H1 (cell line): ENCODE data around the gene DAZAP2. TPM values are rescaled to one million over a fixed set of nuclear protein-coding genes. Genes with fewer than 3 reads are reported as not detected.
A peak's percentile ranks its signal among the peaks of the same experiment; 100 is the strongest.

Source experiments
- CTCF ChIA-PET: fragments of 300-600 bp; sonication (Branson Sonifier 250); formaldehyde crosslinking; loops from one replicate; lab custom pipeline; 2021; ENCODE audit not compliant: partially characterized antibody; lab: Charles Lee
- POLR2A ChIA-PET: fragments of 300-600 bp; sonication (Branson Sonifier 250); formaldehyde crosslinking; loops from one replicate; lab custom pipeline; 2021; ENCODE audit warnings: inconsistent platforms; ENCODE audit not compliant: partially characterized antibody; lab: Charles Lee
- DNase-seq, 2 experiments: peaks; one replicate each; pipeline versions ENCODE4 v3.0.0 to v3.0.0-alpha.2; 2010 to 2022; ENCODE audit warnings: low spot score in 2 of 2, low read depth in 1 of 2, mixed read lengths in 1 of 2
- FAIRE-seq: peaks from 2 replicates; lab custom pipeline; 2011; peaks lifted over from hg19 to GRCh38; lab: Jason Lieb, UNC
- H2AFZ ChIP-seq: 2 replicates; pipeline ENCODE4 v1.8.1; 2012; ENCODE audit warnings: low read length, inconsistent platforms
- H2AK5ac ChIP-seq: 2 replicates; pipeline ENCODE4 v1.6.1; 2013; ENCODE audit warnings: low read depth, low read length
- H2BK120ac ChIP-seq: replicated peaks from 2 replicates; pipeline ENCODE3; 2013; ENCODE audit warnings: low read depth, low read length, inconsistent platforms
- H2BK12ac ChIP-seq: 2 replicates; pipeline ENCODE4 v1.6.1; 2013; ENCODE audit warnings: low read depth, low read length
- H2BK15ac ChIP-seq: 2 replicates; pipeline ENCODE4 v1.6.1; 2013; ENCODE audit warnings: low read length
- H2BK20ac ChIP-seq: 2 replicates; pipeline ENCODE4 v1.6.1; 2013; ENCODE audit warnings: low read length
- H2BK5ac ChIP-seq: 2 replicates; pipeline ENCODE4 v1.6.1; 2013; ENCODE audit warnings: low read depth, low read length
- H3K14ac ChIP-seq: 2 replicates; pipeline ENCODE4 v1.6.1; 2013; ENCODE audit warnings: inconsistent platforms; ENCODE audit not compliant: insufficient read length
- H3K18ac ChIP-seq: 2 replicates; pipeline ENCODE4 v1.6.1; 2013; ENCODE audit warnings: low read length; ENCODE audit errors: extremely low read depth
- H3K23ac ChIP-seq: 2 replicates; pipeline ENCODE4 v1.6.1; 2013; ENCODE audit warnings: inconsistent platforms; ENCODE audit not compliant: insufficient read length
- H3K23me2 ChIP-seq: 2 replicates; pipeline ENCODE4 v1.6.1; 2013; ENCODE audit warnings: low read depth, low read length
- H3K27ac ChIP-seq: 2 replicates; pipeline ENCODE4 v1.6.1; 2011; ENCODE audit warnings: low read depth, low read length, inconsistent platforms
- H3K27me3 ChIP-seq, 4 experiments: replicated peaks in 1 of 4; 1 replicate in 1 of 4; 2 replicates in 3 of 4; pipeline versions ENCODE4 v1.6.1 to v1.8.1; 2011 to 2013; ENCODE audit warnings: low read length in 3 of 4, mild to moderate bottlenecking in 3 of 4, inconsistent platforms in 2 of 4, mixed read lengths in 2 of 4, moderate library complexity in 1 of 4; ENCODE audit not compliant: control insufficient read depth in 3 of 4, insufficient read depth in 3 of 4; ENCODE audit errors: extremely low read depth in 1 of 4
- H3K36me3 ChIP-seq, 4 experiments: 2 replicates each; pipeline versions ENCODE4 v1.6.1 to v1.8.1; 2011 to 2013; ENCODE audit warnings: mild to moderate bottlenecking in 4 of 4, low read length in 3 of 4, moderate library complexity in 2 of 4, control low read depth in 1 of 4, inconsistent platforms in 1 of 4; ENCODE audit not compliant: insufficient read depth in 4 of 4, control insufficient read depth in 2 of 4
- H3K4ac ChIP-seq: replicated peaks from 2 replicates; pipeline ENCODE3; 2013; ENCODE audit warnings: low read length, low read depth, mixed read lengths, inconsistent platforms; ENCODE audit not compliant: insufficient read length
- H3K4me1 ChIP-seq, 4 experiments: replicated peaks in 1 of 4; 1 replicate in 1 of 4; 2 replicates in 3 of 4; pipeline versions ENCODE4 v1.6.1 to v1.8.1; 2011 to 2013; ENCODE audit warnings: low read length in 3 of 4, inconsistent platforms in 2 of 4, mixed read lengths in 1 of 4; ENCODE audit not compliant: insufficient read depth in 4 of 4, control insufficient read depth in 3 of 4
- H3K4me2 ChIP-seq, 2 experiments: 2 replicates each; pipeline versions ENCODE4 v1.6.1 to v1.8.1; 2011 to 2013; ENCODE audit warnings: low read depth in 2 of 2, low read length in 2 of 2, control low read depth in 1 of 2, inconsistent platforms in 1 of 2, mild to moderate bottlenecking in 1 of 2; ENCODE audit not compliant: insufficient read depth in 1 of 2
- H3K4me3 ChIP-seq, 4 experiments: fragments of 200-600, 300-600 bp in 1 of 4; sonication (generic), shearing (Covaris generic), sonication (Bioruptor Twin) in 1 of 4; 2 replicates each; pipeline versions ENCODE4 v1.5.1 to v1.8.1; 2011 to 2016; ENCODE audit warnings: low read length in 4 of 4, low read depth in 3 of 4, control low read depth in 2 of 4, inconsistent platforms in 2 of 4, mild to moderate bottlenecking in 2 of 4, mixed read lengths in 1 of 4, moderate library complexity in 1 of 4; ENCODE audit not compliant: insufficient read depth in 2 of 4; ENCODE audit errors: extremely low read depth in 1 of 4
- H3K56ac ChIP-seq: replicated peaks from 2 replicates; pipeline ENCODE3; 2013; ENCODE audit warnings: low read depth, mild to moderate bottlenecking, mixed read lengths, low read length, inconsistent platforms; ENCODE audit not compliant: insufficient read length
- H3K79me1 ChIP-seq: 2 replicates; pipeline ENCODE4 v1.6.1; 2013; ENCODE audit warnings: low read depth, low read length, control low read depth
- H3K79me2 ChIP-seq, 2 experiments: 2 replicates each; pipeline versions ENCODE4 v1.6.1 to v1.8.1; 2012 to 2013; ENCODE audit warnings: low read length in 2 of 2, mild to moderate bottlenecking in 2 of 2, inconsistent platforms in 1 of 2; ENCODE audit not compliant: insufficient read depth in 2 of 2, control insufficient read depth in 1 of 2
- H3K9ac ChIP-seq, 4 experiments: replicated peaks in 1 of 4; 1 replicate in 1 of 4; 2 replicates in 3 of 4; pipeline versions ENCODE4 v1.6.1 to v1.8.1; 2011 to 2013; ENCODE audit warnings: low read depth in 3 of 4, low read length in 3 of 4, control low read depth in 2 of 4, mild to moderate bottlenecking in 2 of 4, moderate library complexity in 2 of 4, inconsistent platforms in 1 of 4; ENCODE audit errors: extremely low read depth in 1 of 4
- H3K9me3 ChIP-seq, 2 experiments: 2 replicates each; pipeline versions ENCODE4 v1.6.1 to v1.8.1; 2012 to 2013; ENCODE audit warnings: mild to moderate bottlenecking in 2 of 2, moderate library complexity in 2 of 2, control low read depth in 1 of 2, inconsistent platforms in 1 of 2, low read depth in 1 of 2, low read length in 1 of 2, mixed read lengths in 1 of 2; ENCODE audit not compliant: insufficient read depth in 2 of 2
- H4K20me1 ChIP-seq, 2 experiments: replicated peaks in 1 of 2; 2 replicates each; pipeline versions ENCODE3 to v1.8.1; 2011 to 2013; ENCODE audit warnings: inconsistent platforms in 2 of 2, low read length in 2 of 2, mild to moderate bottlenecking in 1 of 2; ENCODE audit not compliant: insufficient read depth in 2 of 2, control insufficient read depth in 1 of 2
- H4K5ac ChIP-seq: 2 replicates; pipeline ENCODE4 v1.6.1; 2013; ENCODE audit warnings: low read length, low read depth, mixed read lengths, inconsistent platforms; ENCODE audit not compliant: insufficient read length
- H4K8ac ChIP-seq: 2 replicates; pipeline ENCODE4 v1.8.0; 2013; ENCODE audit warnings: mild to moderate bottlenecking, moderate library complexity, low read length, inconsistent platforms; ENCODE audit not compliant: insufficient read depth; ENCODE audit errors: extremely low read depth
- H4K91ac ChIP-seq: replicated peaks from 2 replicates; pipeline ENCODE3; 2013; ENCODE audit warnings: low read length, mixed read lengths, inconsistent platforms; ENCODE audit not compliant: insufficient read length
- HDAC2 ChIP-seq, 2 experiments: fragments of 300-600 bp in 1 of 2; sonication (generic) in 1 of 2; IDR thresholded peaks; 2 replicates each; pipeline ENCODE4 v1.6.1; 2011 to 2012; ENCODE audit warnings: low read depth in 2 of 2, low read length in 2 of 2, mild to moderate bottlenecking in 2 of 2, moderate library complexity in 2 of 2, borderline replicate concordance in 1 of 2, inconsistent platforms in 1 of 2
- RXRA ChIP-seq: IDR thresholded peaks from 2 replicates; pipeline ENCODE4 v1.6.1; 2011; ENCODE audit warnings: low read depth, mild to moderate bottlenecking, low read length, moderate library complexity; ENCODE audit not compliant: insufficient read depth
- SAP30 ChIP-seq: fragments of 300-600 bp; sonication (generic); IDR thresholded peaks from 2 replicates; pipeline ENCODE4 v1.7.1; 2012; ENCODE audit warnings: low read length, moderate library complexity, mild to moderate bottlenecking, inconsistent platforms; ENCODE audit not compliant: insufficient read depth, insufficient replicate concordance
- TAF1 ChIP-seq: IDR thresholded peaks from 2 replicates; pipeline ENCODE4 v1.6.1; 2011; ENCODE audit warnings: mild to moderate bottlenecking, low read depth, low read length
- YY1 ChIP-seq: IDR thresholded peaks from 2 replicates; pipeline ENCODE4 v1.6.1; 2011; ENCODE audit warnings: low read depth, mild to moderate bottlenecking, low read length
- WGBS, 2 experiments: shearing (Covaris generic) in 1 of 2; methylation state at CpG; one replicate each; pipeline versions ENCODE4 v1.1.6 to v1.1.7; 2013 to 2015; ENCODE audit warnings: low lambda C conversion rate in 2 of 2, mixed read lengths in 2 of 2, inconsistent platforms in 1 of 2, low coverage in 1 of 2, missing lambda C conversion rate in 1 of 2; ENCODE audit not compliant: insufficient replicate concordance in 2 of 2, insufficient coverage in 1 of 2, insufficient read length in 1 of 2; ENCODE audit errors: extremely low coverage in 1 of 2, missing lambda C conversion rate in 1 of 2; 5-methylcytosine and 5-hydroxymethylcytosine counted together
- polyA plus RNA-seq, 7 experiments: library from polyadenylated mRNA; depleted of rRNA in 3 of 7; stranded (reverse) in 5 of 7; unstranded in 2 of 7; fragments of >200 nt in 5 of 7; fragments of 200-250 nt in 2 of 7; gene quantifications; 1 replicate in 5 of 7; 2 replicates in 1 of 7; 4 replicates in 1 of 7; pipeline versions ENCODE4 v1.2.1 to v1.2.3, GENCODE V29; 2011 to 2013; ENCODE audit warnings: missing spikeins in 2 of 7, mixed read lengths in 2 of 7
- total RNA-seq: library from RNA; stranded (reverse); fragmentation: NEBNext Ultra II Directional; extraction: Animal tissue kit (Norgen Biotek cat#: 25700); gene quantifications from 2 replicates; pipeline ENCODE4 v1.2.1, GENCODE V29; 2021
- TF ChIP-seq, protein P1 (sequence below), 3 experiments: IDR thresholded peaks; 1 replicate in 2 of 3; 2 replicates in 1 of 3; pipeline versions ENCODE4 v1.5.1 to v1.6.1; 2011; ENCODE audit warnings: low read length in 3 of 3, mild to moderate bottlenecking in 3 of 3, inconsistent platforms in 2 of 3, low read depth in 1 of 3, moderate library complexity in 1 of 3; ENCODE audit not compliant: insufficient read depth in 1 of 3; ENCODE audit errors: control extremely low read depth in 1 of 3
- TF ChIP-seq, protein P2 (sequence below): IDR thresholded peaks from 2 replicates; pipeline ENCODE4 v1.6.1; 2011; ENCODE audit warnings: low read length, improper control_type of control experiment
- TF ChIP-seq, protein P3 (sequence below): IDR thresholded peaks from 2 replicates; pipeline ENCODE4 v1.6.1; 2011; ENCODE audit warnings: low read depth, mild to moderate bottlenecking, low read length; ENCODE audit not compliant: insufficient read depth

The DAZAP2 gene
- total and polyA plus RNA-seq, 2 of the 8 experiments (the other 6 are each of a cell fraction or from before 2014, with no cell fraction given), result 27.1 to 77.2 TPM

DNA sequence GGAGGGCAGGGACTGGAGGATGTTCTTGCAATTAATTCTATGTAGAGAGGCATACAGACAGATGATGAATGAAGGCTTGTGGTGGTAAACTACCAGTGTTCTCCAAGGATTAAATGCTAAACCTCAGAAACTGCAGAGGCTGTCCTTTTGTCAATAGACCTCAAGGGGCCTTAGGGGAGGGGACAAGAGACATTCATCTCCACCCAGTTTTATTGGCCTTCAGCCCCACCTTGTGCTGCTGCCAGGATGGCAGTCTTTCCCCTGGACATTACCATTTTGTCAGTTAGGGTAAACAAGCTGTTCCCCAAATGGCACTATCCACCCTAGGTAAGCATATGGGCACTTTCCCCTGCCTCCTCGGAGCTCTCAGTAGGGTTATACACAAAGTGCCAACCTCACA, 36.5 kb downstream of the DAZAP2 start:
- no peak overlapping the region for H4K5ac ChIP-seq
- H4K20me1 ChIP-seq, result no peaks in the 10 kb centered on the region
- H2BK5ac ChIP-seq, result no peak overlapping the region
- H3K4me3 ChIP-seq, result no peak overlapping the region
- H3K23me2 ChIP-seq, result peaks cover 5% of the 10 kb centered on the region; the same call in 1 of the 2 replicates
- H3K23ac ChIP-seq, result peak overlapping the region; percentile 40
- H2BK12ac ChIP-seq, result no peak overlapping the region
- H4K91ac ChIP-seq, result no peak overlapping the region
- no peak overlapping the region for H3K56ac ChIP-seq
- H3K18ac ChIP-seq, result no peak overlapping the region
- DNase-seq (no peak), FAIRE-seq (no peak)
- H3K79me2 ChIP-seq, result no peaks in the 10 kb centered on the region
- H3K14ac ChIP-seq, result no peak overlapping the region
- no peak overlapping the region; the same call in 1 of the 2 replicates for H2AK5ac ChIP-seq
- no peak overlapping the region for H3K4ac ChIP-seq
- ChIA-PET CTCF (interaction anchor here (0.6 to 5.0 kb wide), 7 partner anchors 8 to 269 kb away, joined by 3 to 31 read pairs (median 3); no protein-coding TSS in a partner anchor), POLR2A (interaction anchor here (0.8 to 1.8 kb wide), 2 partner anchors 9 to 192 kb away, joined by 3 to 6 read pairs; partner anchors contain the start of gene CSRNP2)
- H3K27ac ChIP-seq, result no peak overlapping the region
- WGBS, 2 experiments, result 89% methylated on average over 1 of the region's 1 CpG; no CpG with 5 or more reads in 1 of the 2 experiments
- H2BK120ac ChIP-seq, result no peak overlapping the region
- H3K4me2 ChIP-seq, result no peak overlapping the region
- no peaks in the 10 kb centered on the region for H3K36me3 ChIP-seq
- no peaks in the 10 kb centered on the region for H3K9me3 ChIP-seq
- peaks cover 0 to 11% (median 8%) of the 10 kb centered on the region in 4 experiments; a peak in 6 of 7 replicates for H3K27me3 ChIP-seq
- no peak overlapping the region for H2BK20ac ChIP-seq
- no peak overlapping the region for H2BK15ac ChIP-seq
- no peak overlapping the region for H3K9ac ChIP-seq
- no peak overlapping the region for H4K8ac ChIP-seq
- no peak overlapping the region for H2AFZ ChIP-seq
- no peaks in the 10 kb centered on the region for H3K79me1 ChIP-seq
- peaks cover 0 to 3% (median 0%) of the 10 kb centered on the region in 4 experiments; a peak in 3 of 7 replicates for H3K4me1 ChIP-seq
- no peak for TF ChIP-seq RXRA
- TF ChIP-seq SAP30, result no peak
- TF ChIP-seq TAF1, result no peak
- TF ChIP-seq YY1, result no peak
- TF ChIP-seq, protein P1, sequence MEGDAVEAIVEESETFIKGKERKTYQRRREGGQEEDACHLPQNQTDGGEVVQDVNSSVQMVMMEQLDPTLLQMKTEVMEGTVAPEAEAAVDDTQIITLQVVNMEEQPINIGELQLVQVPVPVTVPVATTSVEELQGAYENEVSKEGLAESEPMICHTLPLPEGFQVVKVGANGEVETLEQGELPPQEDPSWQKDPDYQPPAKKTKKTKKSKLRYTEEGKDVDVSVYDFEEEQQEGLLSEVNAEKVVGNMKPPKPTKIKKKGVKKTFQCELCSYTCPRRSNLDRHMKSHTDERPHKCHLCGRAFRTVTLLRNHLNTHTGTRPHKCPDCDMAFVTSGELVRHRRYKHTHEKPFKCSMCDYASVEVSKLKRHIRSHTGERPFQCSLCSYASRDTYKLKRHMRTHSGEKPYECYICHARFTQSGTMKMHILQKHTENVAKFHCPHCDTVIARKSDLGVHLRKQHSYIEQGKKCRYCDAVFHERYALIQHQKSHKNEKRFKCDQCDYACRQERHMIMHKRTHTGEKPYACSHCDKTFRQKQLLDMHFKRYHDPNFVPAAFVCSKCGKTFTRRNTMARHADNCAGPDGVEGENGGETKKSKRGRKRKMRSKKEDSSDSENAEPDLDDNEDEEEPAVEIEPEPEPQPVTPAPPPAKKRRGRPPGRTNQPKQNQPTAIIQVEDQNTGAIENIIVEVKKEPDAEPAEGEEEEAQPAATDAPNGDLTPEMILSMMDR (IDR thresholded peaks at IDR 0.05; ENCODE audit: control extremely low read depth in 1 of 3, insufficient read depth in 1 of 3, low read depth in 1 of 3, low read length in 3 of 3), result no peak
- TF ChIP-seq, protein P2, sequence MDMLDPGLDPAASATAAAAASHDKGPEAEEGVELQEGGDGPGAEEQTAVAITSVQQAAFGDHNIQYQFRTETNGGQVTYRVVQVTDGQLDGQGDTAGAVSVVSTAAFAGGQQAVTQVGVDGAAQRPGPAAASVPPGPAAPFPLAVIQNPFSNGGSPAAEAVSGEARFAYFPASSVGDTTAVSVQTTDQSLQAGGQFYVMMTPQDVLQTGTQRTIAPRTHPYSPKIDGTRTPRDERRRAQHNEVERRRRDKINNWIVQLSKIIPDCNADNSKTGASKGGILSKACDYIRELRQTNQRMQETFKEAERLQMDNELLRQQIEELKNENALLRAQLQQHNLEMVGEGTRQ, result no peak
- TF ChIP-seq, protein P3, sequence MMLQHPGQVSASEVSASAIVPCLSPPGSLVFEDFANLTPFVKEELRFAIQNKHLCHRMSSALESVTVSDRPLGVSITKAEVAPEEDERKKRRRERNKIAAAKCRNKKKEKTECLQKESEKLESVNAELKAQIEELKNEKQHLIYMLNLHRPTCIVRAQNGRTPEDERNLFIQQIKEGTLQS, result no peak
- TF ChIP-seq HDAC2 (IDR thresholded peaks at IDR 0.05; ENCODE audit: borderline replicate concordance in 1 of 2, low read depth in 2 of 2, low read length in 2 of 2), result no peak
